ENCODE data around the gene OR2D3. TPM values are rescaled to one million over a fixed set of nuclear protein-coding genes. Genes with fewer than 3 reads are reported as not detected.

Gene OR2D3
- total RNA-seq, 1 donor from 2014 or later: not detected

DNA sequence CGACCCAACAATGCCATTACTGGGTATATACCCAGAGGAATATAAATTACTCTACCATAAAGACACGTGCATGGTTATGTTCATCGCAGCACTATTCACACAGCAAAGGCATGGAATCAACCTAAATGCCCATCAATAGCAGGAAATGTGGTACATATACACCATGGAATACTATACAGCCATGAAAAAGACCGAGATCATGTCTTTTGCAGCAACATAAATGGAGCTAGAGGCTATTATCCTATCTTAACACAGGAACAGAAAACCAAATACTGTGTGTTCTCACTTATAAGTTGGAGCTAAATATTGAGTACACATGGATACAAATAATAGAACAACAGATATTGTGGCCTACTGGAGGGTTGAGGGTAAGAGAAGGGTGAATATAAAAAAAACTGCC is 32.0 kb upstream of the OR2D3 start:
- no peaks in the 10 kb centered on the region for H3K79me2 ChIP-seq (ENCODE audit: low read depth)
- H3K9ac ChIP-seq: no peak overlapping the region
- Mint-ChIP-seq H3K4me1 (no peaks in the 10 kb centered on the region), H3K9me3 (no peaks in the 10 kb centered on the region), H3K4me3 (no peak overlapping the region), H3K36me3 (no peaks in the 10 kb centered on the region), H3K27ac (no peak overlapping the region), H3K27me3 (ENCODE audit: insufficient read depth, low read depth) (no peaks in the 10 kb centered on the region)
- no peak for DNase-seq (ENCODE audit: low spot score)
- H3K4me1 ChIP-seq: no peaks in the 10 kb centered on the region
- H3K36me3 ChIP-seq: no peaks in the 10 kb centered on the region
- H3K27ac ChIP-seq: no peak overlapping the region
- H3K9me3 ChIP-seq (ENCODE audit: low read depth): no peaks in the 10 kb centered on the region
- H3K27me3 ChIP-seq: no peaks in the 10 kb centered on the region
- no peak overlapping the region for H3K4me2 ChIP-seq
- H3K4me3 ChIP-seq: no peak overlapping the region
- no peaks in the 10 kb centered on the region for H4K20me1 ChIP-seq (ENCODE audit: low read depth)
- no peak overlapping the region for H2AFZ ChIP-seq (replicated peaks)
- no peaks in the 10 kb centered on the region for H3F3A ChIP-seq (ENCODE audit: low read depth)
- TF ChIP-seq EZH2 (IDR thresholded peaks at IDR 0.05) (no peak), EZH2phosphoT487 (IDR thresholded peaks at IDR 0.05) (no peak)
- TF ChIP-seq, protein P1, sequence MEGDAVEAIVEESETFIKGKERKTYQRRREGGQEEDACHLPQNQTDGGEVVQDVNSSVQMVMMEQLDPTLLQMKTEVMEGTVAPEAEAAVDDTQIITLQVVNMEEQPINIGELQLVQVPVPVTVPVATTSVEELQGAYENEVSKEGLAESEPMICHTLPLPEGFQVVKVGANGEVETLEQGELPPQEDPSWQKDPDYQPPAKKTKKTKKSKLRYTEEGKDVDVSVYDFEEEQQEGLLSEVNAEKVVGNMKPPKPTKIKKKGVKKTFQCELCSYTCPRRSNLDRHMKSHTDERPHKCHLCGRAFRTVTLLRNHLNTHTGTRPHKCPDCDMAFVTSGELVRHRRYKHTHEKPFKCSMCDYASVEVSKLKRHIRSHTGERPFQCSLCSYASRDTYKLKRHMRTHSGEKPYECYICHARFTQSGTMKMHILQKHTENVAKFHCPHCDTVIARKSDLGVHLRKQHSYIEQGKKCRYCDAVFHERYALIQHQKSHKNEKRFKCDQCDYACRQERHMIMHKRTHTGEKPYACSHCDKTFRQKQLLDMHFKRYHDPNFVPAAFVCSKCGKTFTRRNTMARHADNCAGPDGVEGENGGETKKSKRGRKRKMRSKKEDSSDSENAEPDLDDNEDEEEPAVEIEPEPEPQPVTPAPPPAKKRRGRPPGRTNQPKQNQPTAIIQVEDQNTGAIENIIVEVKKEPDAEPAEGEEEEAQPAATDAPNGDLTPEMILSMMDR (IDR thresholded peaks at IDR 0.05): no peak

DNA sequence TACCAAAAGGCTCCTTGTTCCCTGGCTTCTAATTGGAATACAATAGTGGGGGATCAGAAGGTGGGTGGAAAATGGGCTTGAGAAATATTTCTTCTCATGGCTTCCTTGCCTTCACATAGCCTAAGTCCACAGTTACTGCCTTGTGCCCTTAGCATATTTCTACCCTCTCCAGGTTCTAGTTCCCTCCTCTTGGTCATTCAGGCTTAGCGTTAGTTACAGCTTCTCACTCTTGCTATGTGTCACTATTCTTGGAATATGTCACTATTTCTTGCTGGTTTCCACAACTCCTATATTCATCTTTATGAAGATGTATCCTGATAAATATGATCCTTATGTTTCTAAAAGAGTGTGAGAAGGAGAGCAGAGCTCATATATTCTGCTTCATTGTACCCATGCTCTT is 31.0 kb upstream of the OR2D3 start:
- H3K36me3 Mint-ChIP-seq: no peaks in the 10 kb centered on the region
- no peaks in the 10 kb centered on the region for H3K27me3 Mint-ChIP-seq (ENCODE audit: insufficient read depth, low read depth)
- Histone ChIP-seq H3K4me3 (no peak overlapping the region), H3F3A (ENCODE audit: low read depth) (no peaks in the 10 kb centered on the region), H2AFZ (replicated peaks) (no peak overlapping the region), H3K36me3 (no peaks in the 10 kb centered on the region), H3K79me2 (ENCODE audit: low read depth) (no peaks in the 10 kb centered on the region), H3K9me3 (ENCODE audit: low read depth) (no peaks in the 10 kb centered on the region), H3K27ac (no peak overlapping the region), H3K9ac (no peak overlapping the region), H3K4me1 (no peaks in the 10 kb centered on the region), H3K27me3 (no peaks in the 10 kb centered on the region), H4K20me1 (ENCODE audit: low read depth) (no peaks in the 10 kb centered on the region), H3K4me2 (no peak overlapping the region)
- TF ChIP-seq, protein P1 (IDR thresholded peaks at IDR 0.05): no peak
- TF ChIP-seq EZH2phosphoT487 (IDR thresholded peaks at IDR 0.05) (no peak), EZH2 (IDR thresholded peaks at IDR 0.05) (no peak)
- no peak for DNase-seq (ENCODE audit: low spot score)
- H3K27ac Mint-ChIP-seq: no peak overlapping the region
- H3K9me3 Mint-ChIP-seq: no peaks in the 10 kb centered on the region
- H3K4me1 Mint-ChIP-seq: no peaks in the 10 kb centered on the region
- no peak overlapping the region for H3K4me3 Mint-ChIP-seq

DNA sequence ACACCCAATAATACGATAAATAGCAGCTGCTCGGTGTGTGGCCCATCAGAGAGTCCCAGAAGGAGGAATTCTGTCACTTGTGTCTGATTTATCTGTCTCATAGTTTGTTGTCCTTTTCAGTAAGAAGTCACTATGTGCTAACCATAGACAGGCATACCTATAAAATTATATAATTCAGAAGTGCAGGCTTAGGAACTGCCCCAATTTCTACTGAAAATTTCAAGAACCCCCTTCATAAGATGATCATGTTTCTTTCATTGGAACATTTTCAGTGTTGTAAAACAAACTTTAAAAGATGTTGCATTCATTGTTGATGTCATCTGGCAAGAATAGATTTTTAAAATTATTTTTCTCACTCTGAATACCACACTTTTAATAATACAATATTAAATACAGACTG is 28.4 kb upstream of the OR2D3 start, which contains the start of gene OR2D2:
OR2D2 (minus strand) TSS at position 101 of the 400 bp plus-strand sequence; CDS start at position 101, 0 bp downstream.
- Mint-ChIP-seq H3K4me3 (no peak within 1 kb of the TSS), H3K27ac (no peak within 1 kb of the TSS), H3K4me1 (no peaks in the 10 kb centered on the region), H3K27me3 (ENCODE audit: insufficient read depth, low read depth) (no peaks in the 10 kb centered on the region), H3K36me3 (no peaks in the 10 kb centered on the region), H3K9me3 (no peaks in the 10 kb centered on the region)
- H3K9ac ChIP-seq: no peak within 1 kb of the TSS
- H3K27ac ChIP-seq: no peak within 1 kb of the TSS
- no peak for DNase-seq (ENCODE audit: low spot score)
- H4K20me1 ChIP-seq (ENCODE audit: low read depth): no peaks in the 10 kb centered on the region
- no peaks in the 10 kb centered on the region for H3F3A ChIP-seq (ENCODE audit: low read depth)
- H3K36me3 ChIP-seq: no peaks in the 10 kb centered on the region
- H3K79me2 ChIP-seq (ENCODE audit: low read depth): no peaks in the 10 kb centered on the region
- no peaks in the 10 kb centered on the region for H3K27me3 ChIP-seq
- no peaks in the 10 kb centered on the region for H3K9me3 ChIP-seq (ENCODE audit: low read depth)
- H3K4me3 ChIP-seq: no peak within 1 kb of the TSS
- no peaks in the 10 kb centered on the region for H3K4me1 ChIP-seq
- TF ChIP-seq EZH2 (IDR thresholded peaks at IDR 0.05): no peak
- TF ChIP-seq EZH2phosphoT487 (IDR thresholded peaks at IDR 0.05): no peak
- TF ChIP-seq, protein P1 (IDR thresholded peaks at IDR 0.05): no peak
- no peak within 1 kb of the TSS for H3K4me2 ChIP-seq
- no peak within 1 kb of the TSS for H2AFZ ChIP-seq (replicated peaks)
